MCF 10A (cell line): Measurements from ENCODE around the gene GPAT2. TPM values are rescaled to one million over a fixed set of nuclear protein-coding genes. Genes with fewer than 3 reads are reported as not detected.
"Not testable (repeated sequence)": the region's sequence is repeated elsewhere in the genome, so short reads cannot be mapped to it uniquely, and the experiment has no call there.

Experiments
- BruUV-seq: library from RNA; stranded (reverse); fragments of 400-500 nt; replicated peaks from 2 replicates; lab custom pipeline; 2021; lab: Mats Ljungman, UMichigan
- CTCF ChIA-PET: fragments of 300-600 bp; sonication (Branson Sonifier 250); formaldehyde crosslinking; extraction: SDS; loops from one replicate; lab custom pipeline; 2021; ENCODE audit warnings: antibody characterized with exemption, inconsistent platforms; lab: Yijun Ruan, JAX
- POLR2A ChIA-PET: fragments of 300-600, 350-650 bp; sonication (Branson Sonifier 250); formaldehyde crosslinking; extraction: SDS; loops from one replicate; lab custom pipeline; 2020; ENCODE audit warnings: antibody characterized with exemption, inconsistent platforms; lab: Yijun Ruan, JAX
- DNase-seq: peaks from one replicate; pipeline ENCODE4 v3.0.0-alpha.2; 2018; ENCODE audit not compliant: unreplicated experiment
- H3K27ac Mint-ChIP-seq: one replicate; pipeline ENCODE4 v1.8.0; 2022; ENCODE audit warnings: mild to moderate bottlenecking, low read depth, mixed read lengths; ENCODE audit not compliant: unreplicated experiment
- H3K27me3 Mint-ChIP-seq: one replicate; pipeline ENCODE4 v1.8.0; 2022; ENCODE audit warnings: mixed read lengths; ENCODE audit not compliant: insufficient read depth, unreplicated experiment
- H3K36me3 Mint-ChIP-seq: one replicate; pipeline ENCODE4 v1.8.0; 2022; ENCODE audit warnings: mild to moderate bottlenecking, moderate library complexity, mixed read lengths; ENCODE audit not compliant: insufficient read depth, unreplicated experiment
- H3K4me1 Mint-ChIP-seq: one replicate; pipeline ENCODE4 v1.8.0; 2022; ENCODE audit warnings: mixed read lengths; ENCODE audit not compliant: insufficient read depth, unreplicated experiment
- H3K4me3 Mint-ChIP-seq: one replicate; pipeline ENCODE4 v1.8.0; 2022; ENCODE audit warnings: mild to moderate bottlenecking, moderate library complexity, mixed read lengths; ENCODE audit not compliant: unreplicated experiment
- H3K9me3 Mint-ChIP-seq: one replicate; pipeline ENCODE4 v1.8.0; 2022; ENCODE audit warnings: mixed read lengths; ENCODE audit not compliant: unreplicated experiment
- intact Hi-C: fragments of 100-400 bp; cut with micrococcal nuclease; formaldehyde crosslinking; loops from 2 replicates; pipeline ENCODE4 v1.14.1; 2022
- total RNA-seq: library from RNA; stranded (reverse); gene quantifications from 2 replicates; pipeline ENCODE4 v1.2.3, GENCODE V29; 2022
- TF ChIP-seq, protein P1 (sequence below): fragments of 200-600 bp; IDR thresholded peaks from one replicate; pipeline ENCODE4 v1.8.0; 2022; ENCODE audit warnings: antibody characterized with exemption, mild to moderate bottlenecking; ENCODE audit not compliant: unreplicated experiment

Gene GPAT2
- total RNA-seq, 1 experiment from 2014 or later, result not detected

DNA sequence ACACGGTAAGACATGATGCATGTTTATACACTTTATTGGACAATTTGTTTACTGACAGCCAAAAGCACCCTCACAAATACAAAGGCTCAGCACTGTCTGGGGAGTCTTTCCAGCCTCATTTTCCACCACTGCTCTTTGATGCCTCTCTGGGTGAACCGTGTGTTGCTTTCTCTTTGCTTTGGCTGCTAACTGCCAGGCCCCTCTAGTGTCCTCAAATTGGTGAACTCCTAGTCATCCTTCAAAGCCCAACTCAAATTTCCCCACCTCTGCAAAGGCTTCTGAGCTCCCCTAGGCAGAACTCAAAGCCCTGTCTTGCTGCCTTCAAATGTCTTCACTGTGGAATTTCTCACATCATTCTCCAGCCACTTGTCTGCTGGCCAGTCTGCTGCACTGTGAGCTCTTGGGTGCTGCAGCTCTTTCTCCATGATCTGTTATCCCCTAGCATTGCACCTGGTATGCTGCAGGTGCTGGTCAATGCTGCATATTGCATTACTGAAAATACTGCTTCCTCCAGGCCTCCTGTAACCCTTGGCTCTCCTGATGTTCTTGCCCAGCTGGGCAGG lies 32.5 kb upstream of the GPAT2 start:
- POLR2A ChIA-PET, H3K27ac Mint-ChIP-seq, H3K4me1 Mint-ChIP-seq, DNase-seq, H3K27me3 Mint-ChIP-seq, H3K4me3 Mint-ChIP-seq, H3K9me3 Mint-ChIP-seq, H3K36me3 Mint-ChIP-seq, BruUV-seq: not testable (repeated sequence)
- CTCF ChIA-PET, result interaction anchor here (1.0 to 1.2 kb wide), 2 partner anchors 1631 to 1633 kb away, joined by 4 read pairs; no protein-coding TSS in a partner anchor
- intact Hi-C loops, result loop anchor here (10.0 kb wide), 1 partner anchor 198 kb away; the partner anchor contains the start of genes CIAO1 and TMEM127

DNA sequence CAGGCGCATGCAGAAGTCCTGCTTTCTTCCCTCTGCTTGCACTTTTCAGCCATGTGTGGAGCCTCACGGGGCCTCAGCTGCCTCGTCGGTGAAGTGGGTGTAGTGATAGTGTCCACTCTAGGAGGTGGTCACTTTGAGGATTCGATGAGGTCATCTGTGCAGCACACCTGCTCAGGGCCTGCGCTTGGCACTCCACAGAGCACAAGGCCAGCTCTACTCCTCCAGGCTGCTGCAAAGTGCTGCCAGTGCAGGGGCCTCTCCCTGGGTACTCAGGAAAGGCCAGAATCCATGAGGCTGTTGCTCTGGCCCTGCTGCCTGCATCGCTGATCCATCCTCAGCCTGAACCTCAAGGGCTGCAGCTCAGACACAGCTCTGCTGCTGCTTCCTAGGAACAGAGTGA lies 31.8 kb upstream of the GPAT2 start:
- intact Hi-C loops, result loop anchor here (10.0 kb wide), 1 partner anchor 198 kb away; the partner anchor contains the start of genes CIAO1 and TMEM127
- H3K27me3 Mint-ChIP-seq, H3K4me1 Mint-ChIP-seq, DNase-seq, H3K9me3 Mint-ChIP-seq, H3K27ac Mint-ChIP-seq, POLR2A ChIA-PET, BruUV-seq, H3K36me3 Mint-ChIP-seq, CTCF ChIA-PET, H3K4me3 Mint-ChIP-seq: not testable (repeated sequence)

- H3K4me1 Mint-ChIP-seq, POLR2A ChIA-PET, H3K4me3 Mint-ChIP-seq, H3K27ac Mint-ChIP-seq, H3K9me3 Mint-ChIP-seq, H3K36me3 Mint-ChIP-seq, H3K27me3 Mint-ChIP-seq, DNase-seq, BruUV-seq: not testable (repeated sequence)
- CTCF ChIA-PET, result interaction anchor here (0.9 kb wide), 1 partner anchor 43 kb away, joined by 3 read pairs; no protein-coding TSS in a partner anchor
- intact Hi-C loops, result loop anchor here (10.0 kb wide), 1 partner anchor 199 kb away; the partner anchor contains the start of genes CIAO1 and TMEM127
Observed at GRCh38 chr2:96065954-96066353, 31.2 kb upstream of the GPAT2 start.

GRCh38 chr2:96065381-96065930 lies 30.7 kb upstream of the GPAT2 start:
- TF ChIP-seq, protein P1, sequence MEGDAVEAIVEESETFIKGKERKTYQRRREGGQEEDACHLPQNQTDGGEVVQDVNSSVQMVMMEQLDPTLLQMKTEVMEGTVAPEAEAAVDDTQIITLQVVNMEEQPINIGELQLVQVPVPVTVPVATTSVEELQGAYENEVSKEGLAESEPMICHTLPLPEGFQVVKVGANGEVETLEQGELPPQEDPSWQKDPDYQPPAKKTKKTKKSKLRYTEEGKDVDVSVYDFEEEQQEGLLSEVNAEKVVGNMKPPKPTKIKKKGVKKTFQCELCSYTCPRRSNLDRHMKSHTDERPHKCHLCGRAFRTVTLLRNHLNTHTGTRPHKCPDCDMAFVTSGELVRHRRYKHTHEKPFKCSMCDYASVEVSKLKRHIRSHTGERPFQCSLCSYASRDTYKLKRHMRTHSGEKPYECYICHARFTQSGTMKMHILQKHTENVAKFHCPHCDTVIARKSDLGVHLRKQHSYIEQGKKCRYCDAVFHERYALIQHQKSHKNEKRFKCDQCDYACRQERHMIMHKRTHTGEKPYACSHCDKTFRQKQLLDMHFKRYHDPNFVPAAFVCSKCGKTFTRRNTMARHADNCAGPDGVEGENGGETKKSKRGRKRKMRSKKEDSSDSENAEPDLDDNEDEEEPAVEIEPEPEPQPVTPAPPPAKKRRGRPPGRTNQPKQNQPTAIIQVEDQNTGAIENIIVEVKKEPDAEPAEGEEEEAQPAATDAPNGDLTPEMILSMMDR, result no peak
- DNase-seq, result no peak
- no peaks in the 10 kb centered on the region for H3K9me3 Mint-ChIP-seq
- ChIA-PET CTCF (interaction anchor here (0.9 to 1.1 kb wide), 2 partner anchors 43 to 1632 kb away, joined by 3 to 4 read pairs; no protein-coding TSS in a partner anchor), POLR2A (interaction anchor here (0.6 to 1.1 kb wide), 2 partner anchors 17 to 1580 kb away, joined by 3 read pairs; partner anchors contain the start of gene COX5B)
- peaks cover 6% of the 10 kb centered on the region for H3K4me1 Mint-ChIP-seq
- H3K27me3 Mint-ChIP-seq, result no peaks in the 10 kb centered on the region
- intact Hi-C loops, result loop anchor here (10.0 kb wide), 1 partner anchor 199 kb away; the partner anchor contains the start of genes CIAO1 and TMEM127
- no peaks in the 10 kb centered on the region for H3K36me3 Mint-ChIP-seq
- H3K27ac Mint-ChIP-seq, result no peak overlapping the region
- H3K4me3 Mint-ChIP-seq, result no peak overlapping the region
- no TSS peak for BruUV-seq

GRCh38 chr2:96064760-96065159 lies 30.0 kb upstream of the GPAT2 start:
- CTCF ChIA-PET, result interaction anchor here (1.1 kb wide), 1 partner anchor 1633 kb away, joined by 4 read pairs; no protein-coding TSS in a partner anchor
- not testable (repeated sequence) for H3K27ac Mint-ChIP-seq, H3K4me3 Mint-ChIP-seq, DNase-seq, H3K9me3 Mint-ChIP-seq, H3K27me3 Mint-ChIP-seq, H3K4me1 Mint-ChIP-seq, BruUV-seq, H3K36me3 Mint-ChIP-seq
- POLR2A ChIA-PET, result interaction anchor here (0.6 to 1.1 kb wide), 2 partner anchors 17 to 1581 kb away, joined by 3 read pairs; partner anchors contain the start of gene COX5B
- intact Hi-C loops, result loop anchor here (10.0 kb wide), 1 partner anchor 200 kb away; the partner anchor contains the start of genes CIAO1 and TMEM127

- intact Hi-C loops, result loop anchor here (10.0 kb wide), 1 partner anchor 201 kb away; the partner anchor contains the start of genes CIAO1 and TMEM127
- H3K9me3 Mint-ChIP-seq, H3K27ac Mint-ChIP-seq, H3K4me1 Mint-ChIP-seq, DNase-seq, POLR2A ChIA-PET, BruUV-seq, H3K4me3 Mint-ChIP-seq, H3K27me3 Mint-ChIP-seq, H3K36me3 Mint-ChIP-seq: not testable (repeated sequence)
- CTCF ChIA-PET, result interaction anchor here (0.6 kb wide), 1 partner anchor 97 kb away, joined by 3 read pairs; no protein-coding TSS in a partner anchor
Observed at GRCh38 chr2:96064047-96064675, 29.4 kb upstream of the GPAT2 start.
